Measurements from ENCODE around the gene DUOX1. TPM values are rescaled to one million over a fixed set of nuclear protein-coding genes. Genes with fewer than 3 reads are reported as not detected.

DUOX1 gene
- total RNA-seq, 4 donors from 2014 or later = 1.5 to 4.2 (median 3.9) TPM

DNA sequence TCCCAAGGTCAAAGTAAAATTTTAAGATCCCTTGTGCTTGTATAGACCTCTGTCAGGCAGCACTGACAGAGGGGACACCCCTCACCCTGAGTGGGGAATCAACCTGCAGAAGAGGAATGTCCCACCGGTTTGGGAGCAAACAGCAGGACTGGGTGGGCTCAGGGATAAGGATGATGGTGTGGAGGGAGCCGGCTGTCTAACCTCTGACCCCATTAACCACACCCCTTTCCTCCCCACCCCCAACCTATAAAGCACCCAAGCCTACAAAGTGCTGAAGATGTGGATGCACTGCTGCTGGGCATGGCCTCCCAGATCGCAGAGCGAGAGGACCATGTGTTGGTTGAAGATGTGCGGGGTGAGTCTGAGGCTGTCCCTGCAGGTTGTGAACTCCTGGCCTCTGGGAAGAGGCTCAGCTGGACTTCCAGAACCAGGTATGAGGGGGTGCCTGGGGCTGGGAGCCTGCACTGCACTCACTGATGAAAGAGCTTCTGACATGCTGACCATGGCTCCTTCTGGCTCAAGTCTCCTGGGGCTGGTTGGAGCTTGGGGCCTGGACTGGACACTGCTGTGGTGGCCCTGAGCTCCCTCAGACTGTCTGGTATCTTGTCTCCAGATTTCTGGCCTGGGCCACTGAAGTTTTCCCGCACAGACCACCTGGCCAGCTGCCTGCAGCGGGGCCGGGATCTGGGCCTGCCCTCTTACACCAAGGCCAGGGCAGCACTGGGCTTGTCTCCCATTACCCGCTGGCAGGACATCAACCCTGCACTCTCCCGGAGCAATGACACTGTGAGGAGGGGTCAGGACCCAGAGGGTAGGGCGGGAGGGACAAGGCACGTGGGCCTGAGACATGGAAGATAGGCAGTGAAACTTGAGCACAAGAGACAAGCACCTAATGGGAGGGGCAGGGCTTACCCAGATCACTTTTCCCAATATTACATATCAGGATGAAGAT lies 9.3 kb downstream of the DUOX1 start:
- no peaks in the 10 kb centered on the region for H3K9me3 ChIP-seq
- peaks cover 0 to 26% of the 10 kb centered on the region in 2 donors for H3K27me3 ChIP-seq
- no peak overlapping the region for H3K4me3 ChIP-seq
- H3K4me1 ChIP-seq = peaks cover 0 to 8% (median 7%) of the 10 kb centered on the region in 4 donors
- TF ChIP-seq, protein P1, sequence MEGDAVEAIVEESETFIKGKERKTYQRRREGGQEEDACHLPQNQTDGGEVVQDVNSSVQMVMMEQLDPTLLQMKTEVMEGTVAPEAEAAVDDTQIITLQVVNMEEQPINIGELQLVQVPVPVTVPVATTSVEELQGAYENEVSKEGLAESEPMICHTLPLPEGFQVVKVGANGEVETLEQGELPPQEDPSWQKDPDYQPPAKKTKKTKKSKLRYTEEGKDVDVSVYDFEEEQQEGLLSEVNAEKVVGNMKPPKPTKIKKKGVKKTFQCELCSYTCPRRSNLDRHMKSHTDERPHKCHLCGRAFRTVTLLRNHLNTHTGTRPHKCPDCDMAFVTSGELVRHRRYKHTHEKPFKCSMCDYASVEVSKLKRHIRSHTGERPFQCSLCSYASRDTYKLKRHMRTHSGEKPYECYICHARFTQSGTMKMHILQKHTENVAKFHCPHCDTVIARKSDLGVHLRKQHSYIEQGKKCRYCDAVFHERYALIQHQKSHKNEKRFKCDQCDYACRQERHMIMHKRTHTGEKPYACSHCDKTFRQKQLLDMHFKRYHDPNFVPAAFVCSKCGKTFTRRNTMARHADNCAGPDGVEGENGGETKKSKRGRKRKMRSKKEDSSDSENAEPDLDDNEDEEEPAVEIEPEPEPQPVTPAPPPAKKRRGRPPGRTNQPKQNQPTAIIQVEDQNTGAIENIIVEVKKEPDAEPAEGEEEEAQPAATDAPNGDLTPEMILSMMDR (IDR thresholded peaks at IDR 0.05) = no peak
- no peak for TF ChIP-seq EP300 (IDR thresholded peaks at IDR 0.05)
- TF ChIP-seq POLR2A (IDR thresholded peaks at IDR 0.05) = no peak
- peaks cover 0 to 26% (median 0%) of the 10 kb centered on the region in 3 donors for H3K36me3 ChIP-seq
- whole genome bisulfite sequencing, 2 donors = 68 to 74% methylated on average over 10 to 12 of the region's 12 CpGs
- H3K27ac ChIP-seq = no peak overlapping the region
- no peak for DNase-seq (ENCODE audit: low spot score in 2 of 2)

DNA sequence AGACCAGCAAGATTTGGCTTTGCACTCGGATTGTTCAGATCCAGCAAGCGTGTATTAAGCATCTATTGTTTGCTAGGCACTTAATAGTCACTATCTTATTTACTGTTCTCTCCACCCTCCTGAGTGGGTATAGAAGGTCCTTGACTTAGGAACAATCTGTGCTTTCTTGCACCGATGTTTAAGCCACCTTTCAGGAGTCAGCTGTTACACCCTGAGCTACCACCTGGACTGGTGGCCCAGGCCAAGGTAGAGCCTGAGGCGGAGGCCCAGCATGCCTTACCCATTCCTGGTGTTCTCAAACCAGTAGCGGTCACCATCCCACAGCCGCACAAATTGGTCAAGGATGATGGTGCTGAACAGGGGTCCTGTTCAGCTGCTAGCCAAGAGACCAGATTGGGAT lies 10.0 kb downstream of the DUOX1 start:
- WGBS, 2 donors = 92 to 94% methylated on average over 6 of the region's 6 CpGs
- no peak for DNase-seq (ENCODE audit: low spot score in 2 of 2)
- TF ChIP-seq, protein P1 (IDR thresholded peaks at IDR 0.05) = no peak
- TF ChIP-seq POLR2A (IDR thresholded peaks at IDR 0.05) (no peak), EP300 (IDR thresholded peaks at IDR 0.05) (no peak)
- Histone ChIP-seq H3K27me3 (peaks cover 0 to 19% of the 10 kb centered on the region in 2 donors), H3K4me1 (peaks cover 0 to 7% (median 7%) of the 10 kb centered on the region in 4 donors), H3K36me3 (peaks cover 0 to 33% (median 0%) of the 10 kb centered on the region in 3 donors), H3K9me3 (no peaks in the 10 kb centered on the region), H3K4me3 (no peak overlapping the region), H3K27ac (no peak overlapping the region)

DNA sequence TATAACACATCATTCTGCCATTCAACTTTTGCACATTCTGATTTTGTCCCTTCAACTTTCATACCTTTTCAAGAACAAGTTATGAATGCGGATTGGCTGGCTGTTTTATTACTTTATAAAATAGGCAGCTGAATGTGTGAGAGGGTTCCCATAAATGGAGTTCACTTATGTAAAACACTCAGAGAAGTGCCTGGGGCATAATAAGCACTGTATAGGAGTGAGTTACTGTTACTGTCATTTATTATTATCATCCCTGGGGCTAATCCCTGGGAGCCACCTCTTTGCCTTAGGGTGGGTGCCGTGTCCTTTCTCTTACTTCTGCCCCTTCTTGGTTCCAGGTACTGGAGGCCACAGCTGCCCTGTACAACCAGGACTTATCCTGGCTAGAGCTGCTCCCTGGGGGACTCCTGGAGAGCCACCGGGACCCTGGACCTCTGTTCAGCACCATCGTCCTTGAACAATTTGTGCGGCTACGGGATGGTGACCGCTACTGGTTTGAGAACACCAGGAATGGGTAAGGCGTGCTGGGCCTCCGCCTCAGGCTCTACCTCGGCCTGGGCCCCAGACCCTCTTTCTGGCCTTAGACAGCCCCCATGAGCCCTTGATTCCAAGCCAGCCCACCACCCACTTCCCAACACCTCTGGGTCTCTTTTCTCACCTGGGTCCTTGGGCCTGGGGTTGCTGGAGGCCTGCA lies 10.9 kb downstream of the DUOX1 start:
- TF ChIP-seq, protein P1 (IDR thresholded peaks at IDR 0.05) = no peak
- TF ChIP-seq POLR2A (IDR thresholded peaks at IDR 0.05) = no peak
- TF ChIP-seq EP300 (IDR thresholded peaks at IDR 0.05) = no peak
- Histone ChIP-seq H3K4me1 (no peaks in the 10 kb centered on the region), H3K36me3 (peaks cover 0 to 35% (median 0%) of the 10 kb centered on the region in 3 donors), H3K27me3 (peaks cover 0 to 12% of the 10 kb centered on the region in 2 donors), H3K27ac (no peak overlapping the region), H3K4me3 (no peak overlapping the region), H3K9me3 (no peaks in the 10 kb centered on the region)
- no peak for DNase-seq (ENCODE audit: low spot score in 2 of 2)
- 94 to 97% methylated on average over 10 of the region's 10 CpGs for WGBS, 2 donors

DNA sequence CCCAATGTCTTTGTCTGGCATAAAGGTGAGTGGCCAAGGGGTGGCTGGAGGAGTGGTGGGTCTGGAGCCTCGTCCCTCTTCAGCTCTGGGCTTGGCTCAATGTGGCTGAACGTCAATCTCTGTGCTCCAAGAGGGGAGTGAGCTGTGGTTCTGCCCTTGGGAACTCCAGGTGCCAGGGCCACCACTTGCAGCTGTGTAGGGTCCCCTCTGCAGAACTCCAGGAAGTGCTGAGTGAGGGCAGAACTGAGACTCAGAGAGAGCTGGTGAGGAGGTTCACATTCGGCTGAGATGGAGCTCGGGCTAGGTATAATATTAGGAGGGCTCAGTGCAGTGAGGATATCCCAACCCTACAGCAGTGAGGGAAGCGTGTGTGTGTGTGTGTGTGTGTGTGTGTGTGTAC lies 11.6 kb downstream of the DUOX1 start:
- TF ChIP-seq POLR2A (IDR thresholded peaks at IDR 0.05) (no peak), EP300 (IDR thresholded peaks at IDR 0.05) (no peak)
- TF ChIP-seq, protein P1 (IDR thresholded peaks at IDR 0.05) = no peak
- whole genome bisulfite sequencing, 2 donors = 78 to 91% methylated on average over 5 of the region's 5 CpGs
- Histone ChIP-seq H3K9me3 (no peaks in the 10 kb centered on the region), H3K4me1 (no peaks in the 10 kb centered on the region), H3K4me3 (no peak overlapping the region), H3K27ac (no peak overlapping the region), H3K27me3 (peaks cover 0 to 6% of the 10 kb centered on the region in 2 donors), H3K36me3 (peaks cover 0 to 35% (median 0%) of the 10 kb centered on the region in 3 donors)
- DNase-seq (ENCODE audit: low spot score in 2 of 2) = no peak

Measured in tibial nerve (tissue), 4 donors.